22Rv1 (cell line): Measurements from ENCODE around the gene CASP7.

Experiments used
- ZFX ChIP-seq: fragments of 450-650 bp; IDR thresholded peaks from 2 replicates; pipeline ENCODE4 v1.6.1; 2017; ENCODE audit warnings: antibody characterized with exemption, borderline replicate concordance
- TF ChIP-seq, protein P1 (sequence below): fragments of 450-650 bp; IDR thresholded peaks from 2 replicates; pipeline ENCODE4 v1.5.1; 2017; ENCODE audit warnings: mild to moderate bottlenecking

DNA sequence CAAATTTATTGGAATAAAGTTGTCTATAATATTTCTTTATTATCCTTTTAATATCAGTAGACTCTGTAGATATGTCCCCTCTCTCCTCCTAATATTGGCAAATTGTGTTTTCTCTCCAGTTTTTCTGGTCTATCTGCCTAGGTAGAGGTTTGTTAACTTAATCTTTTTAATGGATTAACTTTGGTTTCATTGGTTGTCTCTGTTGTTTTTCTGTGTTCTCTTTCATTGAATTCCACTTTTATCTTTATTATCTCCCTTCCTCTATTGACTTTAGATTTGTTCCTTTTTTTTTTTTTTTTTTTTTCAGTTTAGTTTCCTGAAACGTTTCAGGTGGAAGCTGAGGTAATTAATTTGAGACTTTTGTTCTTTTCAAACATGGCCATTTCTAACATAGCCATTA is 82.4 kb downstream of the CASP7 start:
- TF ChIP-seq, protein P1, sequence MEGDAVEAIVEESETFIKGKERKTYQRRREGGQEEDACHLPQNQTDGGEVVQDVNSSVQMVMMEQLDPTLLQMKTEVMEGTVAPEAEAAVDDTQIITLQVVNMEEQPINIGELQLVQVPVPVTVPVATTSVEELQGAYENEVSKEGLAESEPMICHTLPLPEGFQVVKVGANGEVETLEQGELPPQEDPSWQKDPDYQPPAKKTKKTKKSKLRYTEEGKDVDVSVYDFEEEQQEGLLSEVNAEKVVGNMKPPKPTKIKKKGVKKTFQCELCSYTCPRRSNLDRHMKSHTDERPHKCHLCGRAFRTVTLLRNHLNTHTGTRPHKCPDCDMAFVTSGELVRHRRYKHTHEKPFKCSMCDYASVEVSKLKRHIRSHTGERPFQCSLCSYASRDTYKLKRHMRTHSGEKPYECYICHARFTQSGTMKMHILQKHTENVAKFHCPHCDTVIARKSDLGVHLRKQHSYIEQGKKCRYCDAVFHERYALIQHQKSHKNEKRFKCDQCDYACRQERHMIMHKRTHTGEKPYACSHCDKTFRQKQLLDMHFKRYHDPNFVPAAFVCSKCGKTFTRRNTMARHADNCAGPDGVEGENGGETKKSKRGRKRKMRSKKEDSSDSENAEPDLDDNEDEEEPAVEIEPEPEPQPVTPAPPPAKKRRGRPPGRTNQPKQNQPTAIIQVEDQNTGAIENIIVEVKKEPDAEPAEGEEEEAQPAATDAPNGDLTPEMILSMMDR: no peak
- no peak for TF ChIP-seq ZFX
